ENCODE measurements around the gene HDHD5.

The HDHD5 gene

DNA sequence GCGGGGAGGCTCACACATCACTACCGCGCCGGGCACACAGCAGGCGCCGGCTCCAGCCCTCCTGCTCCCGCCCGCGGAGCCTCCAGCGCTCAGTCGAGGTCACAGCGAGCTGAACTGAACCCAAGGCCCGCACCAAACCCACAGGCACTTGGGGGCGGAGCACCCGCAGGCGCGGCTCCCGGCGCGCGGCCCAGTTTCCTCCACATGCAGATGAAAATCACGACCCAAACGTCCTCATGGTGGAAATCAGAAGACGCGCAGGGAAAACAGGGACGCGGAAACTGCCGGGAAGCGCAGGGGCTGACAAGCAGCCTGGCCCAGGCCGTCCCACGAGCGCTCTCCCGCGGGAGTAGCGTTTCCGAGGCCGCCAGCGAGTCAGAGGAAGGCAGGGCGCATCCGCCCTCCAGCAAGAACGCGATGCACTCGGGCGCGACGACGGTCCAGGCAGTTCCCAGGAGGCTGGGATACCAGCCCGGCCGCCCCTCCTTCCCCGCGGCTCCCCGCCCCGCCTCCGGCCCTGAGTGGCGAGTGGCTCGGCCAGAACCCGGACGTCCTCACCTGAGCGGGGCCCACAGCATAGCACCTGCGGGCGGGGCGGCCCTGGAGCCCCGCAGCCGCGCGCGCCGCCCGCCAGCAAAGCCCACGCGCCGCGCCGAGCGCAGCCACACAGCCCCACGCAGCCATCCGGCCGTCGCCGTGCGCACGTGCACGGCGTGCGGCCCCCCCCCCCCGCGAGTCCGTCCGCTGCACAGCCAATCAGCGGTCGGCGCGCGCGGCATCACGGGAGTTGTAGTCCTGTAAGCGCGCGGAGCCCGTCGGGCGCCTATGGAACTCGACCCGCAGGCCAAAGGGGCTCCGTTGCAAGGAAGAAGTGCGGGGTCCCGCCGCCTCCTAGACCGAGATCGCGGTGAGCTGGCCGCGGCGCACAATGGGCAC is at the start of gene HDHD5:
TSS of gene HDHD5 (minus strand) at position 710 of the 936 bp plus-strand sequence. CDS start at position 684, 26 bp downstream.
- peak; percentile 87 for DNase-seq (ENCODE audit: insufficient read length, low spot score)
- peak; percentile 63 for FAIRE-seq

DNA sequence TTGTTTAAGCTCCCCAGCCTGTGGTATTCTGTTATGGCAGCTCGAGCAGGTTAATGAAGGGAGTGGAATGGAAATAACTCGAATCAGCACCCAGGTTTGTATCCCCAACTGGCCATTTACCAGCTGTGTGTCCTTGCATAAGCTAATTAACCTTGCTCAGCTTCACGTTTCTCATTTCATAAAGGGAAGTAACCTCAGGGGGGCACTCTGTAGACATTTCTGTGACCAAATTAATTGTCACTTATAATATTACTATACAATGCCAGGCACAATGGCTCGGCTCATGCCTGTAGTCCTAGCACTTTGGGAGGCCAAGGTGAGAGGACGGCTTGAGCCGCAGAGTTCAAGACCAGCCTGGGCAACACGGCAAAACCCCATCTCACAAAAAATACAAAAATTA is 46.4 kb upstream of the HDHD5 start:
- FAIRE-seq (no peak), DNase-seq (ENCODE audit: insufficient read length, low spot score) (no peak)

DNA sequence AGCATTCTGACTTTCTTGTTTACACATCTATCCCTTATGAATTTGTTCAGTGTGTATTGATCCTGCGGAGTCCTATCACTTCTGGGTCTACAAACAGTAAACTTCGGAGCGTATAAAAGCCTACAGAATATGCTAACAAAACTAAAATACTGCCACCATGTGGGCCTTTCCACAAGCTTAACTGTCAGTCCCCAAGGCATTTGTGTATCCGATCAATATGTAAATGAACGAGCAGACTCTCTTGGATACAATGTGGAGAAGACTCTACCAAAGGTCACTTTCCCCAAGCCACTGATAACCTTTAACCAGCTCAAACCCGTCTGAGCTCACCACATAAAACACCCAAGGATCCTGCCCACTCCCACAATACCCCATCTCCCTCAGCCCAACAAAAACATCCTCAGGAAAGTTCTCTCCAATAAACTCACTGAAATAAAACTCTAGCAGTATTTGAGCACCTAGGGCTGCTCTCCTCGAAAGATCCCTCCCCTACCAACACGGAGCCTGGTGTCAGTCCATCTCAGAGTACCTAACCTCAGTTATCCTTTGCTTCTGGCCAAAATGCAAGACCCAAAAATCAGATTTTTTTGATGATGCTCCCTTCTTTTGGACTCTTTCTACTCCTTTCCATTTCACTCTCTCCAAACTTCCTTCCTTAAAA is 42.3 kb upstream of the HDHD5 start:
- DNase-seq (ENCODE audit: insufficient read length, low spot score) (no peak), FAIRE-seq (no peak)

DNA sequence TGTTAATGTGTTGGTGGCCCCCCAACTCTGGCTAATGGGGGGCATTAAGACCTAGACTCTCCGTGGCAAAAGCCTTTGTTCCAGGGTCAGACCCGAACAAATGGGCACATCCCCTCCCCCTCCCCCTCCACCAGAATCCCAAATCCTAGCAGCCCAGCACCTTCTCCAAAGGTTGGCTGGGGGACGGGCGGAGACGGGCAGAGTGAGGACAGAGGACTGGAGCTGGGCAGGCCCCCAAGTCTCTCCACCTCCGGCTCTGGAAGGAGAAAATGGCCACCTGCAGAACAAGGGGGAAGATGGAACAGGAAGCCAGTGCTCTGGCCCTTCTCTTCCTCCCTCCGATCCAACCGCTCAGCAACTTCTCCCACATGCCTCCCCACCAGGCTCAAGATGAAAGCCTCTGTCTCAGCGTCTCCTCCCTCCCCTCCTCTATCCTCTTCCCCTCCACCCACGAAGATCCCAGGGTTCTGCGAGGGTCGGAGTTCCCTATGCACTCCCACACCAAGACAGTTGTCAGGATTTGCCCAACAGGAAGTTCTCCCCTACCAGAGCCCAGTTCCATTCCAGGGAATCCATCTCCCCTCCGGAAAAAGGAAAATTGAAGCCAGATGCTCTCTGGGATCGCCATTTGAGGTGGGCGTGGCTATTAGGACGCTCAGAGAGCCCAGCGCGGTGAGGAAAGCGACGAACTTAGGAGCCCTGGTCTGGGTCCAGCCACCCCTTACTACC is 40.1 kb upstream of the HDHD5 start:
- no peak for FAIRE-seq
- no peak for DNase-seq (ENCODE audit: insufficient read length, low spot score)

DNA sequence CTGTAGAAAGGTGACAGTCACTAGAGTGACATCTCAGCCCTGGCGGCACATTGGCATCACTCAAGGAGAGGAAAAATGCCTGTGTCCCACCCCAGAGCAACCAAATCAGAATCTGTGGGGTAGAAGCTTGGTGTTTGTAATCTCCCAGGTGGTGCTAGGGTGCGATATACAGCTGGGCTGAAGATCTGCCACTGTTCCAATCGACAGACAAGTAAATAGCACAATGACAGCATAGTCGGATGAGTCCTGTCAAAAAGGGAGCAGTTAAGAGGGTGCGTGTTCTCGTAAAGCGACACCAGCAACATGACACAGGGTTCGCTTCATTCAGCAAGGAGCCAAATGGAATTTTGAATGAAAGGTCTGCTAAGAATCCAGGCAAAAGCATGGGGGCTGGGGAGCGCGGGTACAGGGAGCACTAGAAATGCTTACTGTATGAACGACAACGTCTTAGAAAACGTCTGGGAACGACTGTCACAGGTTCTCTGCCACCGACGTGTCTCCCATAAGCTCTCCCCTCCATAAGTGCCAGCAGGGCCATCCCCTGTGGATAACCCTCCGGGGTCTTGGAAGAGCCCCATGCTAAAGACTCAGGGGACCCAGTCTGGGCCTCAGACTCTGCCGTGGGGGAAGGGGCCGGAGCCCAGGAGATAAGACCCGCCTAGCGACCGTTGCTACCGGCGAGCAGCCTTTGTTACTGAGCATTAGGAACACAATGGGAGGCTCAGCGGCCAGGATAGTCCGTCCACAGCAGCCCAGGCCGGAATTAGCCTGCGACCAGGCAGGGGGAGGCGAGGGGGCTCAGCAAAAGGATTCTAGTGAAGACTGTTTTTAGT is 39.3 kb upstream of the HDHD5 start:
- FAIRE-seq (no peak), DNase-seq (ENCODE audit: insufficient read length, low spot score) (no peak)

DNA sequence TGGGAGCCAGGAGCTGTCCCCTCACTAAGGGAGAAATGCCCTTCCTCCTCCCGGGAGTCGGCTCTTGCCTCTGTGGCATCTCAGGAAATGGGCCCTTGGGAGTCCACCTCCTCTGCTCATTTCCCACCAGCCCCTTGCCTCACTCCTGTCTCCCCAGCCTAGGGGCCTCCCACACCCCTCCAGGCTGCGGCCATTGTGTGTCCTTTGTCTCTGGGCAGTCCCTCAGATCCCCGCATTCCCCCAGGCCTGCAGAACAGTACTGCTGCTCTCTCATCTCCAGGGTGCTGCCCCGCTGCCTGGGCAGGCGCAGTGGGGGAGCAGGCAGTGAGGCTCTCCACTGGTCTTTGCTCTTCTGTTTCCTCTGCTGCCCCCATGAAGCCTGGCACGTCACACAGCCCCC is 35.1 kb upstream of the HDHD5 start:
- FAIRE-seq (no peak), DNase-seq (ENCODE audit: insufficient read length, low spot score) (no peak)

DNA sequence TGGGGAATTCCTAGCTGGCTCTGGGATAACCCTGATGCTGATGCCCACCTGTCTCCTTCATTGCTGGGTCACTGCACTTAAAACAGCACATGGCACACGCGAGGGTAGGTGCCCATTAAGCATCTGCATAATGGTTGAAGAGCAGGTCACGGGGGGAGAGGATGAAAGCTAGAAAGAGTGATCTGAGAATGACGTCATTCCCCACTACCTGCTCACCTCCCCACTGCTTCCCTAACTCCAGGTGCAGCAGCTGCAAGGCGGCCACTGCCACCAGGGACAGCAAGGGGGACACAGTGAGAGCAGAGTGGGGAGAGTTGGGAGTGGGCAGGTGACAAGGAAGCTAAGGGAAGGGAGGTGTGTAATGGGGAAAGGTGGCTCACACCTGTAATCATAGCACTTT is 33.1 kb upstream of the HDHD5 start:
- DNase-seq (ENCODE audit: insufficient read length, low spot score) (no peak), FAIRE-seq (peak; percentile 63)

DNA sequence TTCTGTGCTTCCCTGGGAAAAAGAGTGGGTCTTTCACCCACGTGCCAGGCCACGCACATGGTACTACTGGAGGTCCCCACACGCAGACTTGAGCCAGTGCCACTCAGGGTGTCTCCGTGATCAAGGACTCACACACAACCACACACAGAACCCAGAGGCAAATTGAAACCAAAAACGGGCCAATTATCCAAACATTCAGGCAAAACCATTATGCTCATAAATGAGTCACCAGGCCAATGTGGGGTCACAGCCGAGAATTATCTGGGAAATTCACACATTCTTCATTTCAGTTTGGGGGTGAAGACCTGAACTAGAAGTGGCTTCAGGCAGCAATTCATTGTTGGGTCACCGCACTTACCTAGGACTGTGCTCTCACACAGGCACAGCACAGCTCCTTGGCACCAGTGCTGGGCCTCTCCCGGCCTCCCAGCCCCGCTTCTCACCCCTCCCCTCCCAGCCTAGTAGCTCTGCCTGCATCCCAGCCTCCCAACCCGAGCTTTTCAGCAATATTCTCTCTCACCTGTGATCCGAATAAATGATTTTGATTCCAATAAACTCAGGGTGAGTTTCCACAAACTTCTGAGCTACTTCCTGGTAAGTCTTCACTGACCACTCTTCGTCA is 32.2 kb upstream of the HDHD5 start:
- no peak for FAIRE-seq
- no peak for DNase-seq (ENCODE audit: insufficient read length, low spot score)

DNA sequence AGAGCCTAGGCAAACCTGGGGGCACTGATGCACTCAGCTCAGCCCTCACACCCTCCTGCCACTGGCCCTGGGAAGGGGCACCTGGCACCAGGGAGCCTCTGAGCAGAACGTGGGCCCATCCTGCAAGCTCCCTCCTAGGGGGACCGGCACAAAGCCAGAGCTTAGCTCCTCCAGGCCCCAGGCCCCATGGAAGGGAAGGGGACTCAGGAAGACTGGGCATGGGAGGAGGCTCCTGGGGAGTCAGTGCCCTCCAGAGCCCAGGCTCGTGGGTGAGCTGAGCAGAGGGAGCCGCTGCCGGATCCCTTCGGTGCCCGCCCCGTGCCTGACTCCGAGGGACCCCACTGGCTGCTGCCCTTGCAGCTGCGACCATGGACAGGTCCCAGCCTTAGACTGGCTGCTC is 31.6 kb upstream of the HDHD5 start:
- DNase-seq (ENCODE audit: insufficient read length, low spot score) (no peak), FAIRE-seq (no peak)

DNA sequence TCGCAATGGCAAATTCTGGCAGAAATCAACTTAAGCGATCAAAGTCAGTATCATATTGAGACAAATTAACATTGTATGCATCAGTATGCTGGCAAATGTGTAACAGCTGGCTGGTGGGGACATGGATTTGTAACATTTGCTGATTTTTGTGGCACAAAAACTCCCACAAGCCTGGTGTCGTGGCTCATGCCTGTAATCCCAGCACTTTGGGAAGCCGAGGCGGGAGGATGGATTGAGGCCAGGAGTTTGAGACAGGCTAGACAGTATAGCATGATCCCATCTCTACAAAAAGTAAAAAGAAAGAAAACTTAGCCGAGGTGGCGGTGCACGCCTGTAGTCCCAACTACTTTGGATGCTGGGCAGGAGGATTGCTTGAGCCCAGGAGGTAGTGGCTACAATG is 17.6 kb upstream of the HDHD5 start:
- no peak for FAIRE-seq

DNA sequence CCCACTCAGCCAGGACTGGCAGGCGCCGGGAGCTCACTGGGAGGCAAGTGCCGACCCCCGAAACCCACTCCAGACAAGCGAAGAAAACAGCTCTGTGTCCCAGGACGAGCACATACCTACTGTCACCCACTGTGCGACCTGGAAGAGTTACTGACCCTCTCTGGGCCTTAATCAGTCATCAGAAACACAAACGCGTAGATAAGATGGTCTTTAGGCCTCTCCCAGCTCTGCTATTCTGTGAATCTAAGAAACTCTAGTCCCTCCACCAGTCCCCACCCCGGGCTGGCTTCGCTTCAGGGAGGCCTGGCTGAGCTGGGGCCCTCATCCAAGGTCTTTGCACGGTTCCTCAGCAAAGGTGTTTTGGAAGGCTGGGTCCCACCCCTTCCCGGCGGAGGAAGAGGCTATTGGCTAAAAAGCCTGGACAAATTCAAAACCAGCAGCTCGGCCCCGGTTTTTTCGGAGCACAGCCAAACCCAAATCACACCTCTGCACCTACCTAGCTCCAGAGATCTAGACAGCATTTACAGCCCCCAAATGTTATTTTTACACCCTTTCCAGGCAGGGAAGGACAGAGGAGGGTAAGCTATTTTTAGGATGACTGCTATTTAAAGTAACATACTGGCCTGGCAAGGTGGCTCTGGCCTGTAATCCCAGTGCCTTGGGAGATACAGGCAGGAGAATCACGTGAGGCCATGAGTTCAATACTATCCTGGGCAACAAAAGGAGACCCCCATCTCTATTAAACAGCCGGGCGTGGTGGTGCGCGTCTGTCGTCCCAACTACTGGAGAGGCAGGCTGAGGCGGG is 13.2 kb upstream of the HDHD5 start:
- DNase-seq (ENCODE audit: insufficient read length, low spot score) (no peak), FAIRE-seq (no peak)

More for the DNA sequence above, 17.6 kb upstream of the HDHD5 start:
- no peak for DNase-seq (ENCODE audit: insufficient read length, low spot score)

DNA sequence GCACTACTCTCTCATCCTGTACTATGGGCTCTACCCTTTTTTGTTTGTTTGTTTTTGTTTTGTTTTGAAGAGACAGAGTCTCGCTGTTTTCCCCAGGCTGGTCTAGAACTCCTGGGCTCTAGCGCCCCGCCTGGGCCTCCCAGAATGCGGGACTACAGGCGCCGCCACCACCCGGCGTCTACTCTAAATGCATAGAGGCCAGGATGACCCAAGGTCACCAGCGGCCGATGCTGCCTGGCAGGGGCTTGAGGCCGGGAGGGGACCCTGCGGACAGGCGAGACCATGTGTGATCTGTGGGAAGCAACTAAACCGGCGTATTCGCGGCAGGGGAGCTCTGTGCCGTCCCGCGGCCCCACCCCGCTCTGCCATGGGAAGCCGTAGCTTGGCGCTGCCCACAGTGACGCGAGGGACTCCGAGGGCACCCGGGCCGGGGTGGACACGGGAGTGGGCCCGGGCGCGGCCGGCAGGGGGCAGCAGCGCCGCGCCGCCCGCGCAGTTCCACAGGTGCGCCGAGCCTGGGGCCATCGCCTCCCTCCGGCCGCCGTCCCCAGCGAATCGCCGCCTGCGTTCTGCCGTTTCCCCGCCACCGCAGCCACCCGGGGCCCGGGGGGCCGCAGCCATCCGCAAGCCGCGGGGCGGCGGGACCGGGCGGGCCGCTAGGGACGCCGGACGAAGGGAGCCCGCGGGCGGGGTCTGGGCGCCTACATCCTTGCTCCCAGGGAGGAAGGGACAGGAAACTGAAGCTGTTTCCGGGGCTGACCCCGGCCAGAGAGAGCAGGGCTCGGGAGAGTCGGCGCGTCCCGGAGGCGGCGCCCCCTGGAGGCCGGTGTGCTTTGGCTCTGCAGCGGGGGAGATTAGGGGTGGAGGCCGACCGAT is 12.3 kb upstream of the HDHD5 start:
- peak; percentile 96 for FAIRE-seq
- DNase-seq (ENCODE audit: insufficient read length, low spot score), result peak; percentile 94

DNA sequence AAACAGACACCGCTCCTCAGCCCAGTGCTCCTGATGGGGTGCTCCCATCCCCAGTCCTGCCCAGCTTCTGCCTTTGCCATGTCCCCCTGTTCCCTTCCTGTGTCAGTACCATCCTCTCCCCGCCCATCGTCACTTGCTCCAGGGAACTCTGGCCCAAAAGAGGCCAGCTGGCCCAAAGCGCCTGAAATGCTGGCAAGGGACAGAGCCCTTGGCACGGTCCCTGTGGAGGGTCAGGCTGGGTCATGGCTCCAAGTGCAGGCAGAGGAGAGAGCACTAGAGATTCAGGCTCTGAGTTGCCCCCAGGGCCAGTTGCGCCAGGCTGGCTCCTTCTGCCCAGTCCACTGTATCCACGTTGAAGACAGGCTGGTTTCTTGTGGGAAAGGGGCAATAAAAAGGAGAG is 8.4 kb upstream of the HDHD5 start:
- DNase-seq (ENCODE audit: insufficient read length, low spot score) (no peak), FAIRE-seq (no peak)

DNA sequence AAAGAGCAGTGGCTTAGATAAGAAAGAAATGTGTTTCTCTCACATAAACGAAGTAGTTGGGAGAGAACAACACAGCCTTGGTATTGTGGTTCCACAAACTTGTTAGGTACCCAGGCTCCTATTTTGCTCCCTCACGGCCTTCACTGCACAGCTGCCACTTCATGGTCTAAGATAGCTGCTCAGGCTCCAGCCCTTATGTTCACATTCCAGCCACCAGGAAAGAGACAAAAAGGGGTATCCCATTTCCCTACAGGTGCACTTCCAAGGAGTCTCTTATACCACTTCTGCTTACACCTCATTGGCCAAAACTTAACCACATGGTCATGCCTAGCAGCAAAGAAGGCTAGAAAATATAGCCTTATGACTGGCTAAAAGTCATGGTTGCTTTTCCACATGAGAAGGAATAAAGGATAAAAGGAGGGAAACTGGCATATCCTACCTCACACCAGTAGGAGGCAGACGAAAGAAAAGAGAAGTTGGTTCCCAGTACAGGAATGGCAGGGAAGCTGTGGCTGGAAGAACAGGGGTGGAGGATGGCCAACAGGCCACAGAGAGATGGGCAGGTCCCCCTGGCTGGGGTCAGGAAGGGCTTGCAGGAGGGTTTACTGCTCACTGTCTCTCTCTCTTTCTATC is 5.4 kb upstream of the HDHD5 start:
- DNase-seq (ENCODE audit: insufficient read length, low spot score) (no peak), FAIRE-seq (no peak)

DNA sequence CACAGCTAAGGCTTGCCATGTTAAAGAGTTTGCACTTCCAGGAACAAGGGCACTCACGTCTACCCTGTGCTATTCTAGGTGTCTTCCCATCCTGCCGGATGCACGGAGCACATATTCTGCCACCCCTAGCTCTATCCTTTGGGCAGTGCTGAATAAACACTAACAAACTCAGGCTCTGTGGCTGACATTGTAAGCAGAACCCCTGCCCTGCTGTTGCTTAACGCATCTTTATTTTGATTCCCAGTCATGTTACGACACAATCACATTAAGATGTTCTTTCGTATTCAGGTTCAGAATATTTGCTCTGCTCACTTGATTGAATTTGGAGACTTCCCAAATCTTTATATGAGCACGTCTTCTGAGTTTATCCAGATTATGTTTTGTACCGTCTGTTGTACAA is 3.7 kb upstream of the HDHD5 start:
- no peak for FAIRE-seq
- no peak for DNase-seq (ENCODE audit: insufficient read length, low spot score)

DNA sequence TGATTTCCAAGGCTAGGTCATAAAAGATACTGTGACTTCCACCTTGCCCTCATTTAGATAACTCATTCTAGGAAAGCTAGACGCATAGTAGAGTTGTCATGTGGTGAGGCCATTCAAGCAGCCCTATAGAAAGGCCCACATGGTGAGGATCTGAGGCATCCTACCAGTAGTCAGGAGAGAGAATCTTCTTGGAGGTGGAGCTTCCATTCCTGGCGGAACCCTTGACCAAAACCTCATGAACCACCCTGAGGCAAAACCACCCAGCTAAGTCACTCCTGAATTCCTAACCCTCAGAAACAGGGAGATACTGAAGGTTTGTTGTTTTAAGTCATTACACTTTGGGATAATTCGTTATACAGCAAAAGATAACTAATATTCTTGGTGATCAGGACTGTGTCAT is 2.9 kb upstream of the HDHD5 start:
- FAIRE-seq, result no peak
- no peak for DNase-seq (ENCODE audit: insufficient read length, low spot score)

DNA sequence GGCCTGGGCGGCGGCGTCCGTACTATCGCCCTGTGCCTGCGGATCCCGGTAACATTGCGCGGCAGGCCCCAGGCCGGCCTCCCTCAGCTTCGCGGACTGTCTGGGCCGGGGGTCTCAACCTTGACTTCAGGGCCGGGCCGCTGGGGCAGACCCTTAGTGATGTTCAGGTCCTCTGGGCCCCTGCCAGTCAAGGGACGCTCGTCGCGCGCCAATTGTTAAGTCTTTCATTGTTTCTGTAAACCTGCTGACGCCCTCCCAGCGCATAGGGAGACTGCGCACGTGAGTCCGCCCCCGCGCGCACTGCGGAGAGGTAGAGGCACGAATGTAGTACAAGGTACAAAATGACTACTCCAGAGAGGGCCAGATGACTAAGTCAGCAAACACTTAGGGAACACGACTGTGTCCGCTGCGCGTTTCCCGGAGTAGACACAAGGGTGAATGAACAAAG is 451 bp upstream of the HDHD5 start:
- FAIRE-seq (no peak), DNase-seq (ENCODE audit: insufficient read length, low spot score) (no peak)

DNA sequence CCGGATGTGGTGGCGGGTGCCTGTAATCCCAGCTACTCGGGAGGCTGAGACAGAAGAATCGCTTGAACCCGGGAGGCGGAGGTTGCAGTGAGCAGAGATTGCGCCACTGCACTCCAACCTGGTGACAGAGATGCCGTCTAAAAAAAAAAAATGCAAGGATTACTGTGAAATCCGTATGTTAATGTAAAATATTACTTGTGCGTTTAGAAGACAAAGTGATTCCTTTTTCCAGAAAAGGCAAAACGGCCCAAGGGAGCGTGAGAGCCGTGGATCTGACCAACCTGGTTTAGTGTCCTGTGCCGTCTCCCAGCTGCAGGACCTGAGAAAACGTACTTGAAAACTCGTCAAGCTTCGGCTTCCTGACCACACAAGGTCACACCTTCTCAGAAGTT is 905 bp downstream of the HDHD5 start:
- DNase-seq (ENCODE audit: insufficient read length, low spot score) (no peak), FAIRE-seq (no peak)

Measured in HTR-8/SVneo (cell line).